ENCODE results near the gene APOLD1.
A peak's percentile ranks its signal among the peaks of the same experiment; 100 is the strongest.
"Not testable (repeated sequence)": the region's sequence is repeated elsewhere in the genome, so short reads cannot be mapped to it uniquely, and the experiment has no call there.

APOLD1 gene

GRCh38 chr12:12807970-12808702, 22.7 kb downstream of the APOLD1 start:
- no peak for DNase-seq (ENCODE audit: low spot score)

- DNase-seq (ENCODE audit: low spot score): no peak
Observed at GRCh38 chr12:12810553-12811021, 25.1 kb downstream of the APOLD1 start.

DNA sequence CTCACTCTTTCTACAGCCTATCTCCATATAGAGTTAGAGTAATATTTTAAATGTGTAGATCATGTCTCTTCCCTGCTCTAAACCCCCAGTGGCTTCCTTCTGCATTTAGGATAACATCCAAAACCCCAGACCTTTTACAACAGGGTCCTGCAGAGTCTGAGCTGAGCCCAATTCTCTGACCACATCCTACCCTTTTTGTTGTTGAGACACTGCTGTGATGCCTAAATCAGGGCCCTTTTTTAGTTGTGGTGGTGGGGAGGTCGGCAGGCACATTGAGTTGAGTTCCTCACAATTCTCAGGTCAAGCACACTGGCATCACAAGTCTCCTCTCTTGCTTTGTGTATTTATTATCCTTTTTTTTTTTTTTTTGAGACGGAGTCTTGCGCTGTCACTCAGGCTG, 25.9 kb downstream of the APOLD1 start:
- DNase-seq (ENCODE audit: low spot score): no peak

DNA sequence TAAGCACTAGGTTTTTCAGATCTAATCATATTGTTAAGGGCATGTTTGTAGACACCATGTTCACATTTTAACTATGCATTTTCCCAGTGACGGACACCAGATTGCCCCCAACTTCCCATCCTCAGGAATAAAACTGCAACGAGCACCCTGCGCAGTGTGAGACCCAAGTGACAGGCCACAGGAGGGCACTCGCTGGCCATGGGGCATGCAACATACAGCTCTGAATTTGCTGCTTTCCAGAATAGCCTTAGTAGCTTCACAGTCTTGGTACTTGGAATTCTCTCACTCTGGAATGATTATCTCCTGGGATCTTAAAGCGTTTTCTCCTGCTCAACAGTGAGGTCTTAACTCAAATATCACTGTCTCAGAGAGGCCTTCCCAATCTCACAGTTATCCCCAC, 26.7 kb downstream of the APOLD1 start:
- peak; percentile 35 for DNase-seq (ENCODE audit: low spot score)

DNA sequence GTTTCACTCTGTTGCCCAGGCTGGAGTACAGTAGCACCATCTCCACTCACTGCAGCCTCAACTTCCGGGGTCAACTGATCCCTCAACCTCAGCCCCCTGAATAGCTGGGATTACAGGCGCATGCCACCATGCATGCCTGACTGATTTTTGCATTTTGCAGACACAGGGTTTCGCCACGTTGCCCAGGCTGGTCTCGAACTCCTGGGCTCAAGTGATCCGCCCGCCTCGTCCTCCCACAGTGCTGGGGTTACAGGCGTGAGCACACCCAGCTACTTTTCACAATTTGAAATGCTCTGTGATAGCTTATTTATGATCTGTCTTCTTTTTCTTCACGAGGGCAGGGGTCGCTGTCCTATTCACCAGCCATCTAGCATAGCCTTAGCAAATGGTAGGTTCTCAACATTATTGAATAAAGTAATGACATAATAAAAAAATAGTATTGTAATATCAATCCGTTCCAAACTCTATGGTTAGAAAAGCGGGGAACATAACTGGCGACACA, 27.2 kb downstream of the APOLD1 start:
- DNase-seq (ENCODE audit: low spot score): no peak

- DNase-seq (ENCODE audit: low spot score): peak; percentile 95
Observed at GRCh38 chr12:12813120-12814101, 28.0 kb downstream of the APOLD1 start, which contains the start of gene DDX47. TSS of gene DDX47 (plus strand) at chr12:12813346. CDS start at chr12:12813368, 22 bp downstream.

DNA sequence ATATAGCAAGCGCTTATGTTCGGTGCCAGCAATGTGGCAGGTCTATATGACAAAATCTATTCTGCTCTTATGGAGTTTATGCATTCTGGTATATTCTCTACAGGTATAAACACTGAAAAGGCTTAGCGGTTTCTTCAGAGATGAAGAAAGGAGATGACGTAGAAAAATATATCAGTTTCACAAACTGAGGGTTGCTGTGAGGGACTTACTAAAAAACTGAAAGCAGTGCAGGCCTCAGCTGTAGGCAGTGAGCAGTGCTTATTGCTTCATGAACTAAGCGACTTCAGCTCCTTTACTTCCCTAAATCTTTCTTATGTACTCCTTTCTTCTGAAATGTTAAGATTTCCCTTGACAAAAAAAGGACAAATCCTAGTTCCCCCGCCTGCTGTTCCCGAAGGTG, 32.2 kb downstream of the APOLD1 start:
- no peak for DNase-seq (ENCODE audit: low spot score)

DNA sequence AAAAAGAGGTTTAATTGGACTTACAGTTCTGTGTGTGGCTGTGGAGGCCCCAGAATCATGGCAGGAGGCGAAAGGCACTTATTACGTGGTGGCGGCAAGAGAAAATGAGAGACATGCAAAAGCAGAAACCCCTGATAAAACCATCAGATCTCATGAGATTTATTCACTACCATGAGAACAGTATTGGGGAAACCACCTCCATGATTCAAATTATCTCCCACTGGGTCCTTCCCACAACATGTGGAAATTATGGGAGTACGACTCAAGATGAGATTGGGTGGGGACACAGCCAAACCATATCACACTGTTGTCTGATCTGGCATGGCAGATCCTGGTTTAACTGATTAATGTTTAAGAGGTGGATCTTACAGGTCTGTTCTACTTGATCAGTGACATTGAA, 33.2 kb downstream of the APOLD1 start:
- no peak for DNase-seq (ENCODE audit: low spot score)

GRCh38 chr12:12819221-12819620, 33.8 kb downstream of the APOLD1 start:
- DNase-seq (ENCODE audit: low spot score): no peak

DNA sequence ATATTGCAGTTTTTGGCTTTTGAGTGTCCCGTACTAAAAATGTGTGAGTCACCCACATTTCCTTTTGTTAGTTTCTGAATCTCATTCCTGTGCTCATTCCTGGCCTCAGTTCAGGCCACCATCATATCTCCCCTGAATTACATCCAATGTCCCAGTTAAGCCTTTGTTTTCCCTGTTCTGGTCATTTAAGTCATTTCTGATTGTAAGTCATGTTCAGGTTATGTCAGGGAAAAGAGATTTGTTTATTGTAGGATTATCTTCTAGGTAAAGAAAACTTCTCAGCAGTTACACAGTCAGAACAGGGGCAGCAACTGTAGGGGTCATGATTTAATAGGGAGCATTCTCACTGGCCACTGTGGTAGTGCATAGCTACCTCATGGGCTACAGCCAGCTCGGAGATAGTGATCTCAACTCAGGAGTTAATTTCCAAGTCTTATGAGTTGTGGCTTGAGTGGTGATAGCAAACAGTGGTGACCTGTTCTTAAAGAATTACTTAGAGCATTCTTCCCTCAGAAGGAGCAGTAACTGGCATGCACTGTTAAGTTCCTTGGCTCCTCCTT, 34.4 kb downstream of the APOLD1 start:
- DNase-seq (ENCODE audit: low spot score): peak; percentile 30

- DNase-seq (ENCODE audit: low spot score): not testable (repeated sequence)
Observed at GRCh38 chr12:12820376-12820775, 34.9 kb downstream of the APOLD1 start.

- no peak for DNase-seq (ENCODE audit: low spot score)
Observed at GRCh38 chr12:12821975-12822374, 36.5 kb downstream of the APOLD1 start.

GRCh38 chr12:12822886-12823285, 37.4 kb downstream of the APOLD1 start:
- DNase-seq (ENCODE audit: low spot score): no peak

- no peak for DNase-seq (ENCODE audit: low spot score)
Observed at GRCh38 chr12:12823300-12823699, 37.8 kb downstream of the APOLD1 start.

GRCh38 chr12:12823811-12824210, 38.4 kb downstream of the APOLD1 start:
- DNase-seq (ENCODE audit: low spot score): no peak

DNA sequence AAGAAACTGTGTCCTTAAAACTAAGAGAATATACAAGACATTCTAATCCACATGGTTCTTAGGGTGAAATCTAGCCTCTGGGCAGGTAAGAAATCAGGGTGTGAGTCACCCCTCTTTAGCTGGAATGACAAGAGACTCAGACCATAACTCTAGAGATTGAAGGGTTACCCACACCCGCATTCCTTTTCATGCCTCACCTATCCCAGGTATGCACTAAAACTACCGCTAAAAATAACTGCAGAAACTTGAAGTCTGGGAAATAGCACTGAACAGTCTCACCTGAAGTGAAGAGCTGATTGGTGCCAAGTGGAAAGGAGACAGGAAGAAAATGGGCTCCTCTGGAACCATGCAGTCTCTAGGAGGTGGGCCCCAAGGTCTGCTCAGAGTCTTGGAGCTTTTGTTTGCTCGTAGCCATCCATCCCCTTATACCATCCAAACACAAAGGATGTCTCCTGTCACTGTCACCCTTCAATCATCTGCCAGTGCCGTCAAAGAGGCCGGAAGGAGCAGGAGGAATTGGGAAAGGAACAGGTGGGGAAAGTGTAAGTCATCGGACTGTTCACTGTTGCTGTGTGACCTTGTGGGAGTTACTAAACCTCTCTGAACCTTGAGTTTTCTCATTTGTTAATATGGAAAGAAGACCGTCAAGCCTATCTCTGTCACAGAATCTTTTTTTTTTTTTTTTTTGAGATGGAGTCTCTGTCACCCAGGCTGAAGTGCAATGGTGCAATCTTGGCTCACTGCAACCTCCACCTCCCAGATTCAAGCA, 50.1 kb downstream of the APOLD1 start:
- peak; percentile 95 for DNase-seq (ENCODE audit: low spot score)

GRCh38 chr12:12836571-12836970, 51.1 kb downstream of the APOLD1 start:
- DNase-seq (ENCODE audit: low spot score): no peak

- peak; percentile 91 for DNase-seq (ENCODE audit: low spot score)
Observed at GRCh38 chr12:12837025-12837812, 51.8 kb downstream of the APOLD1 start.

DNA sequence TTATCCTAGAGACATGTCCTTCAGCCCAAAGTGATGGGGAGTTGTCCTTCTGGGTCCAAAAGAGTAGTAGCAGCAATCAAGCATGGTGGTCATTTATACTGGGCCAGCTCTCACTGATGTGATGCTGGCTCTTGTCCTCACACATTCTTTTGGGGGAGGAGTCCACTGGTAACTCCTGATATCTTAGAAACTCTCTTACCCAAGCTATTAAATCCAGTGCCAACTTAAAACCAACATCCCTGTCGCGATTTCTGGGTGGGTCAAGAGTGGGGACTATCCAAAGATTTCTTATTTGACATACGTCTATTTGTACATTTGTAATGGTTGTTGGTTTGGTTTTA, 52.3 kb downstream of the APOLD1 start:
- no peak for DNase-seq (ENCODE audit: low spot score)

GRCh38 chr12:12839003-12839395, 53.5 kb downstream of the APOLD1 start:
- no peak for DNase-seq (ENCODE audit: low spot score)

DNA sequence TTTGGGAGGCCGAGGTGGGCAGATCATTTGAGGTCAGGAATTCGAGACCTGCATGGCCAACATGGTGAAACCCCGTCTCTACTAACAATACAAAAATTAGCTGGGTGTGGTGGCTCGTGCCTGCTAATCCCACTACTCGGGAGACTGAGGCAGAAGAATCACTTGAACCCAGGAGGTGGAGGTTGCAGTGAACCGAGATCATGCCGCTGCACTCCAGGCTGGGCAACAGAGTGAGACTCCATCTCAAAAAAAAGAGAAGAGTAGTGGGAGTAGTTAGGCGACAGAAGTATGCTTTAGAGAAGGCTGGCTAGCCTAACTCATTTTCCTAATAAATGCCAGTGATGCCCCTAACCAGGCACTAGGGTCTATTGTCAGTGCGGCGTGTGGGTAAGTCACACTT, 54.0 kb downstream of the APOLD1 start:
- DNase-seq (ENCODE audit: low spot score): not testable (repeated sequence)

All from SW480 (cell line).